IgD-negative memory B cell (primary cell): ENCODE measurements around the gene IGFN1. TPM values are rescaled to one million over a fixed set of nuclear protein-coding genes. Genes with fewer than 3 reads are reported as not detected.

ENCODE experiments used
- H3K27ac Mint-ChIP-seq, 3 donors: one replicate each; pipeline ENCODE4 v1.8.0; 2020 to 2022; ENCODE audit warnings: mild to moderate bottlenecking in 3 of 3, mixed read lengths in 3 of 3, moderate library complexity in 1 of 3
- H3K27me3 Mint-ChIP-seq: one replicate; pipeline ENCODE4 v1.8.0; 2021; ENCODE audit warnings: mixed read lengths
- H3K36me3 Mint-ChIP-seq: one replicate; pipeline ENCODE4 v1.8.0; 2020; ENCODE audit warnings: mild to moderate bottlenecking, mixed read lengths
- H3K4me1 Mint-ChIP-seq, 3 donors: one replicate each; pipeline ENCODE4 v1.8.0; 2020 to 2022; ENCODE audit warnings: mixed read lengths in 3 of 3, mild to moderate bottlenecking in 1 of 3
- H3K4me3 Mint-ChIP-seq, 4 donors: one replicate each; pipeline ENCODE4 v1.8.0; 2020 to 2022; ENCODE audit warnings: mild to moderate bottlenecking in 4 of 4, mixed read lengths in 4 of 4, moderate library complexity in 3 of 4
- H3K9me3 Mint-ChIP-seq, 3 donors: one replicate each; pipeline ENCODE4 v1.8.0; 2020 to 2021; ENCODE audit warnings: mixed read lengths in 3 of 3, mild to moderate bottlenecking in 1 of 3
- polyA plus RNA-seq: library from polyadenylated mRNA; unstranded; fragments of 300-500 nt; fragmentation: Illumina TruSeq; gene quantifications from one replicate; pipeline ENCODE4 v1.2.3, GENCODE V29; 2021

IGFN1 gene
- polyA plus RNA-seq: not detected

- Mint-ChIP-seq H3K4me3 (peak within 1 kb of the TSS in 1 of 4 donors; percentile 10), H3K4me1 (no peaks in the 10 kb centered on the region), H3K36me3 (no peaks in the 10 kb centered on the region), H3K9me3 (no peaks in the 10 kb centered on the region), H3K27ac (no peak within 1 kb of the TSS), H3K27me3 (peaks cover 12% of the 10 kb centered on the region)
Measured at GRCh38 chr1:201190624-201191051, at the start of gene IGFN1. Gene IGFN1 (plus strand): TSS chr1:201190824. CDS start chr1:201193294, 2,470 bp downstream.

GRCh38 chr1:201140941-201141260 lies 49.7 kb upstream of the IGFN1 start:
- H3K4me1 Mint-ChIP-seq: peaks cover 0 to 4% (median 0%) of the 10 kb centered on the region in 3 donors
- no peak overlapping the region for H3K27ac Mint-ChIP-seq
- H3K36me3 Mint-ChIP-seq: peaks cover 14% of the 10 kb centered on the region
- no peaks in the 10 kb centered on the region for H3K27me3 Mint-ChIP-seq
- H3K9me3 Mint-ChIP-seq: no peaks in the 10 kb centered on the region
- H3K4me3 Mint-ChIP-seq: peak overlapping the region in 1 of 4 donors; percentile 41

GRCh38 chr1:201141418-201141817 lies 49.2 kb upstream of the IGFN1 start:
- Mint-ChIP-seq H3K4me1 (peaks cover 0 to 4% (median 0%) of the 10 kb centered on the region in 3 donors), H3K36me3 (peaks cover 18% of the 10 kb centered on the region), H3K27ac (no peak overlapping the region), H3K4me3 (no peak overlapping the region), H3K9me3 (no peaks in the 10 kb centered on the region), H3K27me3 (no peaks in the 10 kb centered on the region)

GRCh38 chr1:201142011-201142848 lies 48.4 kb upstream of the IGFN1 start:
- peaks cover 0 to 4% (median 0%) of the 10 kb centered on the region in 3 donors for H3K4me1 Mint-ChIP-seq
- no peaks in the 10 kb centered on the region for H3K27me3 Mint-ChIP-seq
- peaks cover 21% of the 10 kb centered on the region for H3K36me3 Mint-ChIP-seq
- no peak overlapping the region for H3K27ac Mint-ChIP-seq
- no peak overlapping the region for H3K4me3 Mint-ChIP-seq
- H3K9me3 Mint-ChIP-seq: no peaks in the 10 kb centered on the region

GRCh38 chr1:201142849-201143725 lies 47.5 kb upstream of the IGFN1 start:
- Mint-ChIP-seq H3K4me3 (no peak overlapping the region), H3K36me3 (peaks cover 27% of the 10 kb centered on the region), H3K9me3 (no peaks in the 10 kb centered on the region), H3K27ac (no peak overlapping the region), H3K27me3 (no peaks in the 10 kb centered on the region), H3K4me1 (peaks cover 0 to 4% (median 0%) of the 10 kb centered on the region in 3 donors)

GRCh38 chr1:201143726-201144635 lies 46.6 kb upstream of the IGFN1 start:
- Mint-ChIP-seq H3K4me3 (no peak overlapping the region), H3K27ac (no peak overlapping the region), H3K36me3 (peaks cover 27% of the 10 kb centered on the region), H3K4me1 (peaks cover 0 to 4% (median 0%) of the 10 kb centered on the region in 3 donors), H3K9me3 (no peaks in the 10 kb centered on the region), H3K27me3 (no peaks in the 10 kb centered on the region)

GRCh38 chr1:201144701-201145100 lies 45.9 kb upstream of the IGFN1 start:
- peaks cover 0 to 4% (median 0%) of the 10 kb centered on the region in 3 donors for H3K4me1 Mint-ChIP-seq
- no peaks in the 10 kb centered on the region for H3K27me3 Mint-ChIP-seq
- no peak overlapping the region for H3K4me3 Mint-ChIP-seq
- H3K27ac Mint-ChIP-seq: no peak overlapping the region
- H3K9me3 Mint-ChIP-seq: no peaks in the 10 kb centered on the region
- H3K36me3 Mint-ChIP-seq: peaks cover 30% of the 10 kb centered on the region

GRCh38 chr1:201145132-201145531 lies 45.5 kb upstream of the IGFN1 start:
- no peaks in the 10 kb centered on the region for H3K27me3 Mint-ChIP-seq
- H3K4me1 Mint-ChIP-seq: peaks cover 0 to 5% (median 0%) of the 10 kb centered on the region in 3 donors
- no peak overlapping the region for H3K27ac Mint-ChIP-seq
- no peaks in the 10 kb centered on the region for H3K9me3 Mint-ChIP-seq
- peaks cover 30% of the 10 kb centered on the region for H3K36me3 Mint-ChIP-seq
- no peak overlapping the region for H3K4me3 Mint-ChIP-seq

- Mint-ChIP-seq H3K27ac (no peak overlapping the region), H3K4me1 (peaks cover 0 to 4% (median 0%) of the 10 kb centered on the region in 3 donors), H3K27me3 (no peaks in the 10 kb centered on the region), H3K36me3 (peaks cover 30% of the 10 kb centered on the region), H3K9me3 (no peaks in the 10 kb centered on the region), H3K4me3 (no peak overlapping the region)
Measured at GRCh38 chr1:201145816-201146215, 44.8 kb upstream of the IGFN1 start.

- Mint-ChIP-seq H3K4me3 (no peak overlapping the region), H3K9me3 (no peaks in the 10 kb centered on the region), H3K36me3 (peaks cover 30% of the 10 kb centered on the region), H3K27me3 (no peaks in the 10 kb centered on the region), H3K4me1 (peaks cover 0 to 2% (median 0%) of the 10 kb centered on the region in 3 donors), H3K27ac (peak overlapping the region in 1 of 3 donors; percentile 51)
Measured at GRCh38 chr1:201146626-201147390, 43.8 kb upstream of the IGFN1 start.

- H3K4me3 Mint-ChIP-seq: no peak overlapping the region
- no peaks in the 10 kb centered on the region for H3K9me3 Mint-ChIP-seq
- H3K27me3 Mint-ChIP-seq: no peaks in the 10 kb centered on the region
- H3K27ac Mint-ChIP-seq: peak overlapping the region in 1 of 3 donors; percentile 51
- peaks cover 30% of the 10 kb centered on the region for H3K36me3 Mint-ChIP-seq
- peaks cover 0 to 3% (median 3%) of the 10 kb centered on the region in 3 donors for H3K4me1 Mint-ChIP-seq
Measured at GRCh38 chr1:201147396-201148015, 43.1 kb upstream of the IGFN1 start.

- Mint-ChIP-seq H3K4me3 (no peak overlapping the region), H3K9me3 (peaks cover 0 to 1% (median 0%) of the 10 kb centered on the region in 3 donors), H3K27ac (no peak overlapping the region), H3K4me1 (peaks cover 10 to 13% (median 13%) of the 10 kb centered on the region in 3 donors), H3K36me3 (peaks cover 24% of the 10 kb centered on the region), H3K27me3 (no peaks in the 10 kb centered on the region)
Measured at GRCh38 chr1:201149400-201149799, 41.2 kb upstream of the IGFN1 start.
